ENCODE measurements around the gene GRIN2C. TPM values are rescaled to one million over a fixed set of nuclear protein-coding genes. Genes with fewer than 3 reads are reported as not detected.

The GRIN2C gene
- polyA plus RNA-seq, 12 donors: 0.48 to 1.1 (median 0.87) TPM; not detected in 2

- no peak for DNase-seq
Observed at GRCh38 chr17:74801896-74802295, 57.8 kb downstream of the GRIN2C start.

GRCh38 chr17:74800531-74800930, 59.2 kb downstream of the GRIN2C start:
- no peak for DNase-seq

GRCh38 chr17:74799097-74799496, 60.6 kb downstream of the GRIN2C start:
- no peak for DNase-seq

GRCh38 chr17:74798239-74798707, 61.4 kb downstream of the GRIN2C start:
- no peak for DNase-seq

GRCh38 chr17:74797824-74798223, 61.9 kb downstream of the GRIN2C start:
- DNase-seq: no peak

GRCh38 chr17:74796866-74797265, 62.8 kb downstream of the GRIN2C start:
- no peak for DNase-seq

GRCh38 chr17:74796211-74796610, 63.5 kb downstream of the GRIN2C start:
- no peak for DNase-seq

GRCh38 chr17:74795327-74796020, 64.2 kb downstream of the GRIN2C start:
- DNase-seq: no peak

- DNase-seq: no peak
Observed at GRCh38 chr17:74792586-74793105, 67.0 kb downstream of the GRIN2C start.

Other genes starting within 250 kb of the GRIN2C start
- under 1 TPM in 10 of 12 donors, not detected in 2; 0.13 to 0.68 (median 0.30) TPM for gene CD300E, start 236.1 kb downstream of the GRIN2C start, polyA plus RNA-seq (ENCODE audit: insufficient read length in 12 of 12)
- under 1 TPM in 8 of 12 donors, not detected in 4; 0.14 to 0.90 (median 0.24) TPM for gene CD300LF, start 147.0 kb downstream of the GRIN2C start, polyA plus RNA-seq (ENCODE audit: insufficient read length in 12 of 12)
- 1 to 10 TPM in 8 of 12 donors, under 1 TPM in 3, not detected in 1; 0.63 to 5.0 (median 1.3) TPM for gene RAB37, start 122.6 kb downstream of the GRIN2C start, polyA plus RNA-seq (ENCODE audit: insufficient read length in 12 of 12)
- gene NHERF1, start 111.3 kb downstream of the GRIN2C start, polyA plus RNA-seq (ENCODE audit: insufficient read length in 12 of 12): 10 to 100 TPM in 2 of 12 donors, 1 to 10 TPM in 9, not detected in 1; 5.0 to 63.4 (median 6.7) TPM
- 10 to 100 TPM in 11 of 12 donors, not detected in 1; 26.8 to 42.5 (median 33.6) TPM for gene NAT9, start 83.5 kb downstream of the GRIN2C start, polyA plus RNA-seq (ENCODE audit: insufficient read length in 12 of 12)
- gene FDXR, start 13.1 kb upstream of the GRIN2C start, polyA plus RNA-seq (ENCODE audit: insufficient read length in 12 of 12): 1 to 10 TPM in 10 of 12 donors, not detected in 2; 1.8 to 6.1 (median 2.6) TPM
- 1 to 10 TPM in 2 of 12 donors, under 1 TPM in 3, not detected in 7; 0.07 to 2.7 (median 0.37) TPM for gene FADS6, start 33.7 kb upstream of the GRIN2C start, polyA plus RNA-seq (ENCODE audit: insufficient read length in 12 of 12)
- gene USH1G, start 63.4 kb upstream of the GRIN2C start, polyA plus RNA-seq (ENCODE audit: insufficient read length in 12 of 12): 1 to 10 TPM in 1 of 12 donors, under 1 TPM in 3, not detected in 8; 0.04 to 2.3 (median 0.54) TPM
- under 1 TPM in 1 of 12 donors, not detected in 11; 0.15 TPM for gene OTOP2, start 64.4 kb upstream of the GRIN2C start, polyA plus RNA-seq (ENCODE audit: insufficient read length in 12 of 12)
- gene OTOP3, start 76.0 kb upstream of the GRIN2C start, polyA plus RNA-seq (ENCODE audit: insufficient read length in 12 of 12): not detected
- 10 to 100 TPM in 3 of 12 donors, 1 to 10 TPM in 8, not detected in 1; 4.1 to 16.4 (median 7.0) TPM for gene HID1, start 112.9 kb upstream of the GRIN2C start, polyA plus RNA-seq (ENCODE audit: insufficient read length in 12 of 12)
- 10 to 100 TPM in 2 of 12 donors, 1 to 10 TPM in 9, not detected in 1; 4.5 to 12.6 (median 7.0) TPM for gene CDR2L, start 127.7 kb upstream of the GRIN2C start, polyA plus RNA-seq (ENCODE audit: insufficient read length in 12 of 12)
- gene MRPL58, start 152.8 kb upstream of the GRIN2C start, polyA plus RNA-seq (ENCODE audit: insufficient read length in 12 of 12): 10 to 100 TPM in 11 of 12 donors, not detected in 1; 13.8 to 23.6 (median 22.2) TPM
- gene ATP5PD, start 187.1 kb upstream of the GRIN2C start, polyA plus RNA-seq (ENCODE audit: insufficient read length in 12 of 12): 100 to 1,000 TPM in 11 of 12 donors, not detected in 1; 181 to 277 (median 254) TPM
- 10 to 100 TPM in 11 of 12 donors, not detected in 1; 10.5 to 23.8 (median 22.4) TPM for gene KCTD2, start 187.3 kb upstream of the GRIN2C start, polyA plus RNA-seq (ENCODE audit: insufficient read length in 12 of 12)
- gene SLC16A5, start 228.1 kb upstream of the GRIN2C start, polyA plus RNA-seq (ENCODE audit: insufficient read length in 12 of 12): 10 to 100 TPM in 2 of 12 donors, 1 to 10 TPM in 8, not detected in 2; 5.3 to 17.4 (median 8.1) TPM

All from muscle of arm (tissue), 12 donors.